CD4-positive, alpha-beta T cell treated with Interleukin-1 beta for 1 hour (primary cell): Measurements from ENCODE around the gene EHBP1.
"Not testable (repeated sequence)": the region's sequence is repeated elsewhere in the genome, so short reads cannot be mapped to it uniquely, and the experiment has no call there.

Experiments
- DNase-seq, 2 donors: peaks; one replicate each; pipeline ENCODE4 v3.0.0-alpha.2; 2020 to 2022

EHBP1 gene

DNA sequence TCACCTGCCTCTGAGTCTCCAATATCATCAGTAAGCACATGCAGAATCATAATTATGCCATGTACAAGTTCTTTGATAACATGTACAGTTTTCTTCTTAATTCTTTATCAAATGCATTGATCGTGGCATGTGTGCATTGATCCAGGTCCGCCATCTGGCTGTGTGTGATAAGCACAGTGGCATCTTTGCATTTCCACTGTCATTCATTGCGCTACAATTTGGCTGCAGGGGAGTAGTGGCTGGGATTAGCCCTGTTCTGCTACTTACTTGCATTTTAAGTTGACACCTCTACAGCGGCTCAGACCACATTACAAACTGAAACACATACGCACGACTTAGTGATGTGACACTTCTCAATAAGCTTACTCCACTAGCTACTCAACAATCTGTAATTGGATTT is 261.5 kb downstream of the EHBP1 start:
- DNase-seq = no peak

DNA sequence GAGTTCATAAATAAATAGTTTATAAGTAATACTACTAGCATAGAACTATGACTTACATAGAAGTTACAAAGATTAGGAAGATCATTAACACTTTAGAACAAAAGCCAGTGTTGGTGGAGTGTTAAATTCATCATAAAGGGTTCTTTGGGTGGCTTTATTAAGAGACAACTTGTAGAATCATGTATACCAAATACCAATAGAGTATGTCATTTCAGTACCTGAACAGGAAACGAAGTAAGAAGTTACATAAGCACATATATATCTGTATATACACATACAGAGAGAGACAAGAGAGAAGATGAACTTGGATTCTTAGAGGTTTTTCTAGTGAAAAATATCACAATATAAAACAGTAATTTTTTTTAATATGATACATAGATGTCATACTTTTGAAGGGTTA is 262.7 kb downstream of the EHBP1 start:
- no peak for DNase-seq

DNA sequence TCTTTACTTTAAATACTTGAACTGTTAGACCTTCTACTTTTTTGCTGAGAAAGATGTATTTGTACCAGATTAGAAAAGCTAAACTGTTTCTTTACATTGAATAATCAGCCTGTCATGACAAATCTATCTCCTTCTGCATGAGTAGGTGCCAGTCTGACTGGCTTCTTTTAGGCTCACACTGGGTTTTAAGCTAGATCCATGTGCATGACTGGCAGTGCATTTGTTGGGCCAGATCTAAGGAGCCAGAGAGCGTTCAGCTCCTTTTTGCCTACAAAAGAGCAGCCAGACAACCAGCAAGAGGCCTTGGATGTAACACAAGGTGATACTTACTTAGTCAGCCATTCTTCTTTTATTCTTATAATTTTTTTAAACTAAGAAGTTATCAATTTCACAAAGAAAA is 263.2 kb downstream of the EHBP1 start:
- no peak for DNase-seq

DNA sequence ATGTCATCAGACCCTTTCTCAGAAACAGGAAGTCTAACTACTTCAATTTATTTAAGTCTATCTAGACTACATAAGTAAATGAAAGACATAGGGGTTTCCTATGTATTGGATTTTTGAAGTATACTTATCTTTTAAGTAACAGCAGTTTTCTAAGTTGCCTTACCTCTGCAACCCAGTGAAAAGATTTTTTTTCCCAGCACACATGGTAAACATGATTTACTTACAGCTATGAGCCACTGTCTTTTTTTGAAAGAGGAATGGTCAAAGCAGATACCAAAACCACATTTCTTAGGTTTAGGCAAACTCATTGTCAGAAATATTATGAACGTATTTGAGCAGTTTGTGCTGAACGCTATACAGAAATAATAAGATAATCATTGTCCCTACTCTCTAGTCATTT is 266.4 kb downstream of the EHBP1 start:
- DNase-seq = no peak

DNA sequence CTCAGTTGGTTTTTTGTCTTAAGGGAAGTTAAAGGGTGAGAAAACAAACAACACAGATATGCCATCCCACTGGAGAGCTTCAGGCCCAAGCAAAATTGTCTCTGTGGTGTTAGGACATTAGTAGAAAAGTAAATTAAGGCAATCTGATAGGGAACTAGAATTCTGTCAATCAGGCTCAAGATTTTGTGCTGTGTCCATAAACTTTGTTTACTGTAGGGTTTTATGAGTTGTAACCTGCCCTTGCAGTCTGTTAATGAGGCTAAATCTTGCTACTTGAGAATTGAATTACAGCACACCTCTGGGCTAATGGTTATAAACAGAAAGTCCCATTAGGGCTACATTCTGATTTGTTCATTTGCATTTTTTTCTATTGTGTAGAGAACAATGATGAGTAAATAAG is 267.1 kb downstream of the EHBP1 start:
- no peak for DNase-seq

DNA sequence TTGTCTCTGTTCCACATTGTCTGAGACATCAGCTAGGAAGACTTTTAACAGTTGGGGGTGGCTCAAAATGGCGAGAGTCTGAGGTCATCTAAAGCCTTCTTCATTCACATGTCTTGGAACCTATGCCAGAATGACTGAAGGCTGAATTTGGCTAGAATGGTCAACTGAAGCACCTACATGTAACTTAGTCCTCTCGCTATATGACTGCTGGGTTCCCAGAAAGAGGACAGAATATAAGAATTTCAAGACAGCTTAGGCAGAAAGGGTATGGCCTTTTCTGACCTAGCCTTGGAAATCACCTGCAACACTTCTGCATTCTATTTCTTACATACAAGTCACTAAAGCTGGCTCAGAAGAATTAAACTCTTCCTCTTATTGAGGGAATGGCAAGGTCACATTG is 269.5 kb downstream of the EHBP1 start:
- DNase-seq = no peak

DNA sequence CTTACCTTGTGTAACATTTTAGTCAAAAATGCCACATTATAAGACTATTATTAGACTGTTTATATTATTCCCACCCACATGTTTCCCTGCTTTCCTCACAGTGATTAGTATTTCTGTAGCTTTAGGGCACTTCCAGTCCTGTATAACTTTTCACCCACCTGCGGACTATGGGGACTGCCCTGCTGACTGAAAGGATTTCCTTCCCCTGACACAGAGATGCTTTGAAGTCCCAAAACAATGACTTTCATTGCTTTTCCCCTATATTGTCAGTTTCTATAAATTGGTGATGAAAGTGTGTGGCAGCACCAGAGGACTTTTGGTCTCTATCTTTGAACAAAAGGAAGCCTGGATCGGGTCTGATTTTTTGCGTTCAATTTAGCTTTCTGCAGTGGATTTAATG is 286.1 kb downstream of the EHBP1 start:
- DNase-seq = no peak

DNA sequence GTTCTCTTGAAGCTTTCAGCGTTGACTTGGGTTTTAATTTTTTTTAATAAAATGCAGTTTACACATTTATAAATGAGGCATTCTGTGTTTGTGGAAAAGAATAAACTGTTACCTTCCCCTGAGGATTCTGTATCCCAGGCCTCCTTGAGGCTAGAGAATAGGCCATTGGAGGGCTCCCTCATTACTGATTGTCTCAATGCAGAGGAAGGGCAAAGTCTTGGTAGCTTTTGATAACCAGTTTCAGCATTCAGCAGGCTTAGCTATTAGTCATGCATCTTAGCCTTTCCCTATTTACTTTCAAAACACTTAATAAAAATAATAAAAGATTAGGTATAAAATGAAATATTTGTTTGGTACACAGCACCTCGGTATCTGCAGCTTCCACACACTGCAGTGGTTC is 287.0 kb downstream of the EHBP1 start:
- DNase-seq = no peak

DNA sequence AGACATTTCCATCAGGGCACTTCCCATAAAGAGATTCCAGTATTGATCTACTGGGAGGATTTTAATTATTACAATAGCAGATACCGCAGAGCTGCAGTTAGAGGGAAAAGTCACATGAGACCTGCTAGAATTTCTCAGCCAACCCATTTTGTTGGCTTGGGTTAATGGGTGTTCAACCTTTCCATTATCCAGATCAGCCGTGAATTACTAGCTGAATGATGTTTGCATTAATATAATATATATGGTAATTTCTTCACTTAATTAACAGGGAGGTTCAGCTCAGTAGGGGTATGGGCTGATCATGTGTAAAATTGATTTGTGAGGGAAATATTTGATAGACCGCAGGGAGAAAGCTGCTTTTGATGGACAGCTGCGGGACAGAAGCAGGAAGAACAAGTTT is 288.7 kb downstream of the EHBP1 start:
- no peak for DNase-seq

DNA sequence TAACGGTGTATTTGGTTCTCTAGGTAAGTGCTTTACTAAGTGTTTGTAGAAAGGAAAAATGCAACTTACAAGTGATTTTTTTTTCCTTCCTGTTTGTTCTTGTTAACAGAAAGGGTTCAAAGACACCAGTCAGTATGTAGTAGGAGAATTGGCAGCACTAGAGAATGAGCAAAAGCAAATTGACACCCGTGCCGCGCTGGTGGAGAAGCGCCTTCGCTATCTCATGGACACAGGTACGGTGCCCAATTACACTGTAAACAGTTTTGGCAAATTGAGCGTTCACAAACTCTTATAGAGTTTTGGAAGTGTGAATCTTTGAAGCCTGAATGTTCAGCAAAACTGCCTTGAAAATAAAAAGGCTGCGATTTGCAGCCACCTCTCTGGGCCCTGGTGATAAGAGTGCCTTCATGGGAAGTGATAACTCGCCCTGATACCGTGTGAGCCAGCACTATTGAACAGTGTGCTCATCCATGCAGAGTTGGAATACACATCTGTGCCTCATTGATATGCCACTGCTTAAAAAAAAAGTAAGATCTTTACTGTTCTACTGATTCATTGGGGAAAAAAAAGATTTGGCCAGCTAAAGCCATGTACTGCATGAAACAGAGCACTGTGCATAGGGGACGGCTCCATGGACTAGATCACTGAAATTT is 291.1 kb downstream of the EHBP1 start:
- no peak for DNase-seq

DNA sequence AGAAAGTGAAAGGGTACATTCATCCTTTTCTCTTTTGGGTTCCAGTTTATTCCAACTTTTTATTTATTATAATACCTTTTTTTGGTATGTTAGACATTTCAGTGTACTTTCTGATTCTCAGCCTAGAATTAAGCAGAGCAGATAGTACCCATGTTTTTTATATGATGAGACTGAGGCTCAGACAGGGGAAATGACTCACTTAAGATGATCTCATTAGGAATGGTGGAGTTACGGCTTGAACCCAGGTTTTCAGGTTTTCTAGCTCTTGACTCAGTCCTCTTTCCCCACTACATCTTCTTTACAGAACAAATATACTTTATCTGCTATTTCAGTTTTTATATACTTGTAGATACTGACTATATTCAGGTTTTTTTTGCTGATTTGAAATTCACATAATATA is 293.4 kb downstream of the EHBP1 start:
- no peak for DNase-seq

DNA sequence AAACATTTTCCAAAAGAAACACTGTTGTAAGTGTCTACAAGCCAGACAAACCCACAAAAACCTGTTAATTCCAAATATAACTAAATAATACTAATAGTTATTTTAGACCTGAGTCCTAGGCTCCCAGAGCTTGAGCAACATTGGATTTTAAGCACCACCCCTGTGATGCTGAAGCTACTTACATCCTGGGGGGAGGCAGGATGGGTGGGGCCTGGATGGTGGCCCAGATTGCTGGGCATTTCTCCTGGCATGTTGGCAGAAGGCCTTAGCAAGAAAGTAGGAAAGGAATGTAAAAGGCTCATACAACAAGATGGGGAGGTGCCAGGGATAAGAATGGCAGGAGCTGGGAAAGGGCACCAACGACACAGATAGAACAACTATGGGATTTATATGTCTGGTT is 294.4 kb downstream of the EHBP1 start:
- DNase-seq = no peak

DNA sequence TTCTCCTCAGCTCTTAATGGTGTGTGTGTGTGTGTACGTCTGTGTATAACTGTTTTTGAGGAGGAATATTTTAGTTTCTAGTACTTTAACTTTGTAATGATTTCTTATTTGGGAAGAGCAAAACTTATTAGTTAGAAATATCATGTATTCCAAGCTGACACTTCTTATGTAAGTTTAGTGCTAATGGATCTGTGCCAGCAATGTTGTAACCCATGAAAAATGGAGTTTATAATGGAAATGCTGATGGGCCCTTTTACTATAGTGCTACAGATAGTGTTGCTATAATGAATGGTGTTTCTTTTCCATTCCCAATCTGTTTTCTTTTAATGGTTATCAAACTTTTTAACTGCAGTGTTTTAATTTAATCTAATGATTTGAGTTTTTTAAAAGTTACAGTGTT is 295.3 kb downstream of the EHBP1 start:
- no peak for DNase-seq

DNA sequence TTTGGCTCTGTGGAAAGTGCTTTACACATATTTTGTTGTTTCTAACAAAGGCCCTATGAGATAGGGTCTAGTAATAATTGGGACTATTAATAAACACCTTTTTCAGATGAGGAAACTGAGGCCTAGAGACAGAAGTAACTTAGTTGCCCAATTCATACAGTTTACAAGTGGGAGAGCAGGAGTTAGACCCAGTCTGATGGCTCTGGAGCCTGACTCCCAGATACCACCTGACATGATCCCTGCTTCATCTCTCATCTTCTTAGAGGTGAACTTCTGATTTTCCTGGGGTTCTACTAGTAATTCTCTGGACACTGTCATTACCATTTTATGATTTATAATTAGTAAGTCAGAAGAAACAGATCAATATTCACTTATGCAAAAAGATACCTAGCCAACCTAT is 296.1 kb downstream of the EHBP1 start:
- no peak for DNase-seq

DNA sequence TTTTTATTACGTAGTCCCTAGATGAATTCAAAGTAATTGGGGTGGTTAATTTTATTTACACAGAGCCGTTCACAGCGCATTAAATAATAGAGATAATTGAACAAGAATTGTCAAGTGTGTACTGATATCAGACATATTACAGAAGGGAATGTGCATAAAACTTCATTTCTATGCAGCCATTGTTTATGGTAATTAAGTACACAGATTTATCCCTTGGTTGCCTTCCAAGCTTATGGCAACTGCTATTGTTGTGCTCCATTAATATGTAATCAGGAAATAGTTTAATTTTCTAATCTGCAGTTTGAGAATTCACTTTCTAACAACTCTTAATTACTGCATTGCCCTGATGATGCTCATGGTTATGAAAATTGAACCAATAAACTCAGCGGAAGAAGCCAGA is 297.8 kb downstream of the EHBP1 start:
- no peak for DNase-seq

DNA sequence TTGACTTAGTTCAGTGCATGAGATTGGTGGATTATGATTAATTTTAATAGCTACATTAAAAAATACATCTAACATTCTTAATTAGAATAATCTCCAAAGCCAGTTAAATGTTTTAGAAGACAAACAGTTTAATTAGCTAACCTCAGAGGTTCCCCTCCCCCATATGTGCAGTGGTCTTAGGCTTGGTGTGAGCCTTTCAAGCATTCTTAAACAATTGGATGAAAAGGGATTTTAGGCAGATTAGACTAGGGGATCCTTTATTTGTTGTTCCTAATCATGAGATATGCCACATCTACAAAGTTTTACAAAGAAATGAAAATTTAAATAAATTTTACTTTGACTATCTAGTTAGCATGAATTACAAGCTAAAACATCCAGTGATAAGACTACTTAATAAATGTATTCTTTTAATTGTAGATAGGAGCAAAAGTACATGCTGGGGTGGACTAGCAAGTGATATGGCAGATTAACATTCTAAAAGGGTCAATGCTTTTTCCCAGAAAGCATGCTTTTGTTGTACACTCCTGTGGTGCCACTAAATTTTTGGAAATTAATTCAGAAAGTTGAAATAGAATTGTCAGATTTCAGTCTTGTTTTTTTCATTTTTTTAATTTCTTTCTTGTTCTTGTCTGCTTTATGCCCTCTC is 302.4 kb downstream of the EHBP1 start:
- DNase-seq = no peak

DNA sequence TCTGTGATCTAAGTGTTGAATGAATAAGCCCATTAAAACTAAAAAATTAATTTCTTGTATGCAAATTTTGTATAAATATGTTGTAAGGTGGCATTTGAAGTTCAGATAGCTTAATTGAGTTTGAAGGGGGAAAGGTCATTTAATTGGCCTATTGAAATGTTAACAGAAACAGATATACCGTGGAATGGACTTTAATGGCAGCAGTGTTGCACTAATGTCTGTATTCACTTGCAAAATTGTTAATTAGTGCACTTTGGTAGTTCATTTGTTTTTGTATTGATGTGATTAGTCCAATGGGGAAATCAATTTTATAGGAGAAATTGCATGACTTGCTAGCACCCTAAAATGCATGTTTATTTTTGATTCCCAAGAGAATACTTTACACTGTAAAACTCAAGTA is 303.3 kb downstream of the EHBP1 start:
- no peak for DNase-seq

DNA sequence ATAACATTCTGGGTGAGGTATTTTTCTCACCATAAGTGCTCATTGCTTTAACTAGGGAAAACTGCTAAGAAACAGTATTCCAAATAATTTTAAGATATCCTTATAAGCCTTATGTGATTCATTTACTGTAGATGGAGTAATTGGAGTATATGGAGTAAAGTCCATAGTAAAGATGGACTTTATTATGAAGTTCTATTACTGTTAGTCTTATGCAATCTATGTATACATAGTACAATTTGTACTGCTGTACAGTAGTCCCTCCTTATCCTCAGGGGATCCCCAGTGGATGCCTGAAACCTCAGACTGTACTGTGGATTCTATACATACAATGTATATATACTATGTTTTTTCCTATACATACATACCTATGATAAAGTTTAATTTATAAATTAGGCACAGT is 304.0 kb downstream of the EHBP1 start:
- no peak for DNase-seq

DNA sequence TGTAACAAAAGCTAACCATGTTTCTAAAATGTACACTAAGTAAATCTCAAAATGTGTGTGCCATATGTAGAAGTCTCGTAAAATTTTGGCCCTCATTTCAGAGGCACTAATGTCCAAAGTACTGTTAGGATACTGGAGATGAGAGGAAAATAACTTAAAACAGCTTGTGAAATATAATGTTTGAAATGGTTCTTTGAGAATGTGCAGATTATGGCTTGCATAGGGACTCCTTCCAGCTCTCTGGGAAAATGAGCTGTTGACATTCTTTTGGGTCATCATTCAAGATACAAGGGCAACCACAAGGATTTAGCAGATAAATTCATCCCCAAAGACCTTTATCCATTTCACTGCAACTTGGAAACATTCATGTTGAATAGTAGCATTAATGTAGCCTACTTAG is 307.0 kb downstream of the EHBP1 start:
- no peak for DNase-seq

DNA sequence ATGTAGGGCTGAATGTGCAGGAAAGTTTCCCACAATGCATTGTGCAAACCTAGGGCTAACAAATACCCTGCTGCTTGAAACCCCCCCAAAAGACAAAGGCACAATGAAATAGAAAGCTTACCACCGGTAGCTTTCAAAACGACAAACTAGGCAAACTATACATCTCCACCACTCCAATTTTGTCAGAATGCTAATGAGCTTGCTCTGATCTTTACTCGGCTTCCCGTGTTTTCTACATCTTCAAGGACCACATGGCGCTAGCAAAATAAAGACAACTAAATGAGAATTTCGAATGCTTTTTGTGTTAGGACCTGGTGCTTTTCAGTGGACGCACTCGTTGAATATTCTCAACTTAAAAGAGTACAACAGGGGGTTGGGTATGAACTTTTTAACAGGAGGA is 307.9 kb downstream of the EHBP1 start:
- DNase-seq = no peak

DNA sequence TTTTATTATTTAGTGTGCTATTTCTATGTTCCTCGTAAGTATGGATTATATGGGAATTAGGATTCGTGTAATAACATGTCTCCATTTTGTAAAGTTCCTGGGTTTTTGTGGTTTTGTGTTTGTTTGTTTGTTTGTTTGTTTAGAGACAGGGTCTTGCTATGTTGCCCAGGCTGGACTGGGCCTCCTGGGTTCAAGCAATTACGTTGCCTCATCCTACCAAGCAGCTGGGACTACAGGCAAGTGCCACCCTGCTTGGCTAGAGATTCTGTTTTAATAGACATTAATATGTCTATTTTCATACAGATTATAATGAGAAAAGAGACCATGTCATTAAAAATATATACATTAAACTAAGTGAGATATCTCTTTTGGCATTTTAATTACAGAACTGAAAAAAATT is 309.9 kb downstream of the EHBP1 start:
- no peak for DNase-seq

DNA sequence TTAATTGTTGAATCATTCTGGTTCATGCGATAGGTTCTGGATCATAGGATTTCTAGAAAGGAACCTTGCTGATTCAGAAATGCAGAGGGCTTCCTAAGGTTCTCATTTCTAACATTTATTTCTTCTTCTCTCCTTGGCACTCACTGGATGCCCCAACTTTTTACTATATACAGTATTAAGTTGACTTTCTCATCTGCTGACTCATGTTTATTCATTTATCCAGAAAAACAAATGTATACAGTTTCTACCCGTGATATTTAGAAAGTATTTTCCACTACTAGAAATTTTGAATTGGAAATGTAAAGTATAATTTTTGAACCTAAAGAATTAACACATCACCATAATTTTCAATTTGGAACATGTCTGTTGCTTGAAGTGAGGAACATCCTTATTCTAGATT is 312.9 kb downstream of the EHBP1 start:
- no peak for DNase-seq

DNA sequence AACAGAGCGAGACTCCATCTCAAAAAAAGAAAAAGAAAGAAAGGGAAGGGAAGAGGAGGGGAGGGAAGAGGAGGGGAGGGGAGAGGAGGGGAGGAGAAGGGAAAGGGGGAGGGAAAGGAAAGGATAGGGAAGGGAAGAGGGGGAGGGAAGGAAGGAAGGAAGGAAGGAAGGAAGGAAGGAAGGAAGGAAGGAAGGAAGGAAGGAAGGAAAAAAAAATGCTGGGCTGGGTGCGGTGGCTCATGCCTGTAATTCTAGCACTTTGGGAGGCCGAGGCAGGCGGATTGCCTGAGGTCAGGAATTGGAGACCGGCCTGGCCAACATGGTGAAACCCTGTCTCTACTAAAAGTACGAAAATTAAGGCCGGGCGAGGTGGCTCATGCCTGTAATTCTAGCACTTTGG is 314.2 kb downstream of the EHBP1 start:
- not testable (repeated sequence) for DNase-seq

DNA sequence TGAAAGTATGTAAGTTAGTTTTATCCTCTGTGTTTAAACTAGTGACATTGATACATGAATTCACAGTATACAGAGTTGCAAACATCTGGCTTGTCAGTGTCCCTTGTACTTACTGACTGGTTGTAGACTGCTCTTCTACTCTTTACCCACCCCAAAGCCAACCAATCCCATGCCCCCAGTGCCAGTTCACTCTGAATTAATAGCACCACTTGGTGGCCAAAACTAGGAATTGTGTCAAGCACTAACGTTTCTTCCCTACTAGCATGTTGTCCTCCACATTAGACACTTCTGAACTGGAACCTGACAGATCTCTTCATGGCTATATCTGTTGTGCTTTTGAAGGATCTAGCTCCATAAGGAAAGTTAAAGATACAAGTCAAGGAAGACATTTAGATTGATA is 317.9 kb downstream of the EHBP1 start:
- DNase-seq = no peak

DNA sequence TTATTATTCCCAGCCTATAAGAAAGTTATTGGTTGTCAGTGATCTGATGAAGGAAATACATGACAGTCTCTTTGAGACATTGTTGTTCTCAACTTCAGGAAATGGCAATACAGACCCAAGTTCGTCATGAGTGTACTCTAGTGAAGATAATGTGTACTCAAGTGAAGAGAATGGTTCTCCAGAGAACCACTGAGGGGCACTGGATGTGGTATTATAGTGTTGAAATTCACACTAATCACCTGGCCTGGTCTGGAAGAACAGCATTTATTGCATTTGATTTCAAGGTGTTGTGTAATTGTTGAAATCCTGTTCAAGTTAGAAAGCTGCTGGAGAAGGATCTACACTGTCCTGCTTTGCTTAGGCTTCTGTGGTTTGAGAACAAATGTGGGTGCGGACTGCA is 321.7 kb downstream of the EHBP1 start:
- no peak for DNase-seq
